Measurements from ENCODE around the gene ANLN. TPM values are rescaled to one million over a fixed set of nuclear protein-coding genes. Genes with fewer than 3 reads are reported as not detected.
"Not testable (repeated sequence)": the region's sequence is repeated elsewhere in the genome, so short reads cannot be mapped to it uniquely, and the experiment has no call there.

The ANLN gene
- total RNA-seq, 1 experiment from 2014 or later, result 238 TPM

GRCh38 chr7:36496576-36496975, 106.9 kb downstream of the ANLN start:
- Histone ChIP-seq H3K9me3 (ENCODE audit: control insufficient read depth, insufficient read depth, low read depth, low read length) (peaks cover 17% of the 10 kb centered on the region; the same call in 1 of the 2 replicates), H3K36me3 (ENCODE audit: control insufficient read depth, insufficient read depth, low read length) (no peaks in the 10 kb centered on the region), H3K27me3 (ENCODE audit: control insufficient read depth, insufficient read depth, low read length) (no peaks in the 10 kb centered on the region), H3K27ac (ENCODE audit: low read length) (no peak overlapping the region), H3K4me1 (ENCODE audit: control insufficient read depth, insufficient read depth, low read length) (no peaks in the 10 kb centered on the region), H3K4me3 (ENCODE audit: low read depth in 2 of 2, low read length in 2 of 2) (no peak overlapping the region)
- TF ChIP-seq REST (IDR thresholded peaks at IDR 0.05; ENCODE audit: insufficient read depth in 1 of 2, low read depth in 2 of 2, low read length in 1 of 2) (no peak), CTCF (IDR thresholded peaks at IDR 0.05) (no peak), POLR2AphosphoS5 (IDR thresholded peaks at IDR 0.05; ENCODE audit: low read depth, low read length) (no peak), SIN3A (IDR thresholded peaks at IDR 0.05; ENCODE audit: borderline replicate concordance, insufficient read depth, low read depth, low read length) (no peak), TCF7L2 (IDR thresholded peaks at IDR 0.05; ENCODE audit: low read depth, low read length) (no peak)
- DNase-seq (ENCODE audit: low read depth, low spot score) (no peak), ATAC-seq (no peak)
- intact Hi-C loops (cut with micrococcal nuclease; ENCODE audit: unreplicated experiment), result no loop called here
- no TSS peak for BruUV-seq (replicated peaks)
- ChIA-PET CTCF (no interaction called here), POLR2A (interaction anchor here (0.6 kb wide), 1 partner anchor 268 kb away, joined by 5 read pairs; no protein-coding TSS in a partner anchor)
- in situ Hi-C loops (cut with HindIII; ENCODE audit: low pct_unique_long_range_greater_than_20kb, low sequenced_read_pairs), result loop anchor here (25.0 kb wide), 1 partner anchor 691 kb away; no protein-coding TSS in a partner anchor

GRCh38 chr7:36497176-36497575, 107.5 kb downstream of the ANLN start:
- in situ Hi-C loops (cut with HindIII; ENCODE audit: low pct_unique_long_range_greater_than_20kb, low sequenced_read_pairs), result loop anchor here (25.0 kb wide), 1 partner anchor 690 kb away; no protein-coding TSS in a partner anchor
- H3K36me3 ChIP-seq (ENCODE audit: control insufficient read depth, insufficient read depth, low read length), result not testable (repeated sequence)
- POLR2A ChIA-PET, result interaction anchor here (0.6 kb wide), 1 partner anchor 267 kb away, joined by 5 read pairs; no protein-coding TSS in a partner anchor

GRCh38 chr7:36497775-36498174, 108.1 kb downstream of the ANLN start:
- Histone ChIP-seq H3K9me3 (ENCODE audit: control insufficient read depth, insufficient read depth, low read depth, low read length) (peaks cover 6% of the 10 kb centered on the region; the same call in 1 of the 2 replicates), H3K36me3 (ENCODE audit: control insufficient read depth, insufficient read depth, low read length) (no peaks in the 10 kb centered on the region), H3K27ac (ENCODE audit: low read length) (no peak overlapping the region; the same call in 1 of the 2 replicates), H3K4me3 (ENCODE audit: low read depth in 2 of 2, low read length in 2 of 2) (no peak overlapping the region), H3K4me1 (ENCODE audit: control insufficient read depth, insufficient read depth, low read length) (no peaks in the 10 kb centered on the region), H3K27me3 (ENCODE audit: control insufficient read depth, insufficient read depth, low read length) (no peaks in the 10 kb centered on the region)
- ChIA-PET POLR2A (no interaction called here), CTCF (no interaction called here)
- TF ChIP-seq REST (IDR thresholded peaks at IDR 0.05; ENCODE audit: insufficient read depth in 1 of 2, low read depth in 2 of 2, low read length in 1 of 2) (no peak), POLR2AphosphoS5 (IDR thresholded peaks at IDR 0.05; ENCODE audit: low read depth, low read length) (no peak)
- no TSS peak for BruUV-seq (replicated peaks)
- in situ Hi-C loops (cut with HindIII; ENCODE audit: low pct_unique_long_range_greater_than_20kb, low sequenced_read_pairs) (loop anchor here (25.0 kb wide), 1 partner anchor 690 kb away; no protein-coding TSS in a partner anchor), intact Hi-C loops (cut with micrococcal nuclease; ENCODE audit: unreplicated experiment) (no loop called here)
- ATAC-seq, result peak; percentile 65; the same call in 1 of the 2 replicates
- DNase-seq (ENCODE audit: low read depth, low spot score), result no peak

More at GRCh38 chr7:36497176-36497575, 107.5 kb downstream of the ANLN start:
- peaks cover 11% of the 10 kb centered on the region; the same call in 1 of the 2 replicates for H3K9me3 ChIP-seq (ENCODE audit: control insufficient read depth, insufficient read depth, low read depth, low read length)
- CTCF ChIA-PET; H3K27ac ChIP-seq (ENCODE audit: low read length); DNase-seq (ENCODE audit: low read depth, low spot score); ATAC-seq; intact Hi-C loops (cut with micrococcal nuclease; ENCODE audit: unreplicated experiment); H3K4me1 ChIP-seq (ENCODE audit: control insufficient read depth, insufficient read depth, low read length); H3K27me3 ChIP-seq (ENCODE audit: control insufficient read depth, insufficient read depth, low read length); H3K4me3 ChIP-seq (ENCODE audit: low read depth in 2 of 2, low read length in 2 of 2); BruUV-seq (replicated peaks): not testable (repeated sequence)

Data from Panc1 (cell line).